ENCODE measurements around the gene GPR25.

GPR25 gene

GRCh38 chr1:200912737-200913407 is 40.1 kb downstream of the GPR25 start:
- no peak for DNase-seq (ENCODE audit: low read depth in 2 of 2)

DNA sequence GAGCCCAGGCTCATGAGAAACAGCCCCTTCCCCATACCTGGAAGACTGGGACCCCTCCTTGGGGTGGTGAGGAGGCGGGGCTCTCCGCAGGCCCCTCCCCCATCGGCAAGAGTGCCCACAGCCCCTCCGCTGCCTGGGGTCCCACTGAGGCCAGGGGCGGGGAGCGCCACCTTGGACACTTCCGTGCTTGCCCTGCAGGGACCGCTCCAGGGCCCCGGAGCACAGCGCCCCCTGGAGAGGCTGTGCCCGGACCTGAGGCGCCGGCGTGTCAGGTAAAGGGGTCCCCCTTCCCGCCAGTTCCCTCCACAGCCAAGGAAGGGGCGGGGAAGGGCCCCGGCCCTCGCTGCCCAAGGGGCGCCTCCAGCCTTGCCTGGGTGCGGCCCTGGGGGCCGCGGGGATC is 43.4 kb downstream of the GPR25 start:
- DNase-seq (ENCODE audit: low read depth in 2 of 2) = no peak

DNA sequence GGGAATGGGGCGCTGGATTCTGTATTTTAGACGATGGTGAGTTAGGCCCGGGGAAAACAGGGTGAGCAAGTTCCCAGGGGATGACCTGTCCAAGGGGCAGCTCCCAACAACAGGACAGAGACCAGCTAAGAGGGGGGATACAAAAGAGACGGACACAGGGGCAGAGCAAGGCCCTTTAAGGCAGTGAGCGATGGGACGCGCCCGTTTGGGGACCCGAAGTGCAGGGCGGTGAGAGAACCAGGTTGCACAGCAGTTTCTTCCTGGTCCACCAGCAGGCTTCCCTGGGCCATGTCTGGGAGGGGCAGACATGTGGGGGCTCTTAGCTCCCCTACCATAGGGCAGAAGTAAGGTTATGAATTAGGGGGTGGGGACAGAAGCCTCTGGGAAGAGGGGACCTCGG is 43.9 kb downstream of the GPR25 start:
- DNase-seq (ENCODE audit: low read depth in 2 of 2) = no peak

DNA sequence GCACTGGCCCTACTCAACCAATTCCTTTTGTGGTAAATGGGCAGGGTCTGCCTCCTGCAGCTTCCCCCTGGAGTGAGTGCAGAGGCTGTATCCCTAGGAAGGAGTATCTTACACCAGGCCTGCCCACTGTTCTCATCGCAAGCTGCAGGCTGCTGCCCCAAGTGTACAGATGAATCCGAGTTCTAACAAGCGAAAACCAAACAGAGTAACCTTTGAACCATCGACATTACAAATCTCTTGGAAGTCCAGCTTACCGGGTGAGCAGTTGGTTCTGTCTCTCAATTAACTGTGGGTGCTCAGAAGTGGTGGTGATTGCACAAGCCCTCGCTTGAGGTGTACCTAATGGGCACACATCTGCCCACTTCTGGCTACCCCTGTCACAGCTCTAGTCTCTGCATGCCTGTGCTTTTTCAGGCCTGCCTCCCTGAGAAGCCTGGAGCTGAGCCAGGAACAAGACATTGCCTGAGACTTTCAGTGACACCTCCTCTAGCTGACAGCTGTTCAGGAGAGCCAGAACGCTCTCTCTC is 44.6 kb downstream of the GPR25 start:
- DNase-seq (ENCODE audit: low read depth in 2 of 2) = no peak

DNA sequence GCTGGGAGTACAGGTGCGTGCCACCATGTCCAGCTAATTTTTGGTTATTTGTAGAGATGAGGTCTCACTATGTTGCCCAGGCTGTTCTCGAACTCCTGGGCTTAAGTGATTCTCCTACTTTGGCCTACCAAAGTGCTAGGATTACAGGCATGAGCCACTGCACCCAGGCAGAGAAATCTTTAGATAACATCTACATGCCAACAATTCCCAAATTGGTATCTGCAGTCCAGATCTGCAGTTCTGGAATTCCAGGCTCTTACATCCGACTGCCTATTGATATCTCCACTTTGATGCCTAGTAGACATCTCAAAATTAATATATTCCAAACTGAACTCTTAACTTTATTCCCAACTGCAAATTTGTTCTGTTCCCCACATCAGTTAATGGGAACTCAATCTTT is 45.2 kb downstream of the GPR25 start:
- no peak for DNase-seq (ENCODE audit: low read depth in 2 of 2)

- no peak for DNase-seq (ENCODE audit: low read depth in 2 of 2)
Measured at GRCh38 chr1:200919386-200919785, 46.6 kb downstream of the GPR25 start.

- no peak for DNase-seq (ENCODE audit: low read depth in 2 of 2)
Measured at GRCh38 chr1:200921571-200922110, 48.9 kb downstream of the GPR25 start.

GRCh38 chr1:200922406-200922805 is 49.6 kb downstream of the GPR25 start:
- no peak for DNase-seq (ENCODE audit: low read depth in 2 of 2)

DNA sequence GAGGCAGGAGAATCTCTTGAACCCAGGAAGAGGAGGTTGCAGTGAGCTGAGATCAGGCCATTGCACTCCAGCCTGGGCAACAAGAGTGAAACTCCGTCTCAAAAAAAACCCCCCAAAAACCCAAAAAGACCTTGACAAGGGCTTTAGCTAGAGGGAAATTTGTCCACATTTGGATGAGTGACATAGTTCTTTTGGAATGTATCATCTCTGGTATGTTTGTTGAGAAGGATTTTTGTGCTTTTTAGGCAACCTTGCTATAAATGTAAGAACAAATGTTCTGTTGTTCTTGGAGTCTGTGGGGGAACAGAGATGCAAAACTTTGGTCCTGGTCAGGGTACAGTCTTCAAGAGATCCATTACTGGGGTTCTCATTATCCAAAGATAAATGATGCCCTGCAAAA is 50.8 kb downstream of the GPR25 start:
- no peak for DNase-seq (ENCODE audit: low read depth in 2 of 2)

All from stimulated activated CD4-positive, alpha-beta T cell treated with anti-CD3 and anti-CD28 coated beads, Interleukin-4, amount 100 ng/mL, for 48 hours (primary cell).